ENCODE measurements around the gene ASF1B. TPM values are rescaled to one million over a fixed set of nuclear protein-coding genes. Genes with fewer than 3 reads are reported as not detected.

The ASF1B gene
- total RNA-seq, 2 donors from 2014 or later = 5.1 to 19.7 TPM

- no peak for DNase-seq (ENCODE audit: low spot score)
- 76% methylated on average over 4 of the region's 4 CpGs for WGBS
- Histone ChIP-seq H3K27me3 (replicated peaks; ENCODE audit: insufficient read depth) (no peaks in the 10 kb centered on the region), H3K4me1 (replicated peaks) (no peaks in the 10 kb centered on the region), H3K36me3 (no peaks in the 10 kb centered on the region), H3K27ac (no peak overlapping the region), H3K4me3 (no peak overlapping the region), H3K9me3 (no peaks in the 10 kb centered on the region)
- intact Hi-C loops (cut with DNase I) = no loop called here
- TF ChIP-seq POLR2AphosphoS5 (IDR thresholded peaks at IDR 0.05) = no peak
- TF ChIP-seq CTCF (IDR thresholded peaks at IDR 0.05) = no peak
- TF ChIP-seq POLR2A (IDR thresholded peaks at IDR 0.05) = no peak
These were observed 8.4 kb downstream of the ASF1B start for GRCh38 chr19:14127929-14128509.

GRCh38 chr19:14127176-14127575 lies 9.2 kb downstream of the ASF1B start:
- Histone ChIP-seq H3K9me3 (no peaks in the 10 kb centered on the region), H3K27ac (no peak overlapping the region), H3K4me3 (no peak overlapping the region), H3K27me3 (replicated peaks; ENCODE audit: insufficient read depth) (no peaks in the 10 kb centered on the region), H3K36me3 (no peaks in the 10 kb centered on the region), H3K4me1 (replicated peaks) (no peaks in the 10 kb centered on the region)
- intact Hi-C loops (cut with DNase I) = no loop called here
- no peak for DNase-seq (ENCODE audit: low spot score)
- TF ChIP-seq POLR2AphosphoS5 (IDR thresholded peaks at IDR 0.05) = no peak
- no peak for TF ChIP-seq POLR2A (IDR thresholded peaks at IDR 0.05)
- no peak for TF ChIP-seq CTCF (IDR thresholded peaks at IDR 0.05)
- 88% methylated on average over 8 of the region's 8 CpGs for WGBS

- no peak for TF ChIP-seq POLR2AphosphoS5 (IDR thresholded peaks at IDR 0.05)
- no peak for TF ChIP-seq POLR2A (IDR thresholded peaks at IDR 0.05)
- no peak for TF ChIP-seq CTCF (IDR thresholded peaks at IDR 0.05)
- Histone ChIP-seq H3K27ac (no peak overlapping the region), H3K27me3 (replicated peaks; ENCODE audit: insufficient read depth) (no peaks in the 10 kb centered on the region), H3K9me3 (no peaks in the 10 kb centered on the region), H3K36me3 (no peaks in the 10 kb centered on the region), H3K4me3 (no peak overlapping the region), H3K4me1 (replicated peaks) (no peaks in the 10 kb centered on the region)
- intact Hi-C loops (cut with DNase I) = no loop called here
- WGBS = 88% methylated on average over 6 of the region's 6 CpGs
- no peak for DNase-seq (ENCODE audit: low spot score)
These were observed 13.5 kb downstream of the ASF1B start for GRCh38 chr19:14122924-14123323.

- WGBS = 92% methylated on average over 7 of the region's 7 CpGs
- Histone ChIP-seq H3K36me3 (no peaks in the 10 kb centered on the region), H3K27ac (no peak overlapping the region), H3K27me3 (replicated peaks; ENCODE audit: insufficient read depth) (no peaks in the 10 kb centered on the region), H3K4me3 (no peak overlapping the region), H3K4me1 (replicated peaks) (peaks cover 2% of the 10 kb centered on the region), H3K9me3 (no peaks in the 10 kb centered on the region)
- DNase-seq (ENCODE audit: low spot score) = no peak
- no peak for TF ChIP-seq CTCF (IDR thresholded peaks at IDR 0.05)
- no peak for TF ChIP-seq POLR2AphosphoS5 (IDR thresholded peaks at IDR 0.05)
- no peak for TF ChIP-seq POLR2A (IDR thresholded peaks at IDR 0.05)
- intact Hi-C loops (cut with DNase I) = no loop called here
These were observed 15.9 kb downstream of the ASF1B start for GRCh38 chr19:14120497-14120780.

GRCh38 chr19:14119644-14120496 lies 16.5 kb downstream of the ASF1B start:
- Histone ChIP-seq H3K27me3 (replicated peaks; ENCODE audit: insufficient read depth) (no peaks in the 10 kb centered on the region), H3K36me3 (no peaks in the 10 kb centered on the region), H3K9me3 (no peaks in the 10 kb centered on the region), H3K27ac (peak overlapping the region; percentile 94 to 95), H3K4me1 (replicated peaks) (peaks cover 2% of the 10 kb centered on the region), H3K4me3 (no peak overlapping the region)
- intact Hi-C loops (cut with DNase I) = loop anchor here (2.0 to 5.0 kb wide), 2 partner anchors 17 to 48 kb away; partner anchors contain the start of genes ASF1B and MISP3
- DNase-seq (ENCODE audit: low spot score) = no peak
- 89% methylated on average over 7 of the region's 7 CpGs for WGBS
- no peak for TF ChIP-seq CTCF (IDR thresholded peaks at IDR 0.05)
- TF ChIP-seq POLR2AphosphoS5 (IDR thresholded peaks at IDR 0.05) = no peak
- no peak for TF ChIP-seq POLR2A (IDR thresholded peaks at IDR 0.05)

Data from prostate gland (tissue), 2 donors.